Nephron progenitor cell (in vitro differentiated cells): Measurements from ENCODE around the gene GAS7.

Experiments used
- DNase-seq: peaks from one replicate; pipeline ENCODE4 v3.0.0; 2021
- H3K27ac Mint-ChIP-seq: 2 replicates; pipeline ENCODE4 v1.8.0; 2021; ENCODE audit warnings: mild to moderate bottlenecking, moderate library complexity, mixed read lengths
- H3K27me3 Mint-ChIP-seq: 2 replicates; pipeline ENCODE4 v1.8.0; 2021; ENCODE audit warnings: mild to moderate bottlenecking, low read depth, mixed read lengths; ENCODE audit not compliant: poor library complexity
- H3K36me3 Mint-ChIP-seq: 2 replicates; pipeline ENCODE4 v1.8.0; 2021; ENCODE audit warnings: low read depth, mixed read lengths
- H3K4me1 Mint-ChIP-seq: 2 replicates; pipeline ENCODE4 v1.8.0; 2021; ENCODE audit warnings: mixed read lengths
- H3K4me3 Mint-ChIP-seq: 2 replicates; pipeline ENCODE4 v1.8.0; 2021; ENCODE audit warnings: mild to moderate bottlenecking, moderate library complexity, mixed read lengths
- H3K9me3 Mint-ChIP-seq: 2 replicates; pipeline ENCODE4 v1.8.0; 2021; ENCODE audit warnings: mild to moderate bottlenecking, moderate library complexity, mixed read lengths
- CTCF ChIP-seq: fragments of 200-600 bp; sonication (generic); IDR thresholded peaks from 2 replicates; pipeline ENCODE4 v1.5.0; 2021; ENCODE audit warnings: antibody characterized with exemption

GAS7 gene

GRCh38 chr17:10217916-10218315, 19.5 kb upstream of the GAS7 start:
- Mint-ChIP-seq H3K27me3 (peaks cover 24% of the 10 kb centered on the region), H3K4me3 (no peak overlapping the region), H3K27ac (no peak overlapping the region), H3K36me3 (no peaks in the 10 kb centered on the region), H3K4me1 (peaks cover 14% of the 10 kb centered on the region), H3K9me3 (peaks cover 23% of the 10 kb centered on the region)
- DNase-seq, result no peak
- no peak for TF ChIP-seq CTCF

GRCh38 chr17:10216213-10216938, 18.0 kb upstream of the GAS7 start:
- Mint-ChIP-seq H3K4me1 (peaks cover 14% of the 10 kb centered on the region), H3K4me3 (no peak overlapping the region), H3K9me3 (peaks cover 12% of the 10 kb centered on the region), H3K27ac (no peak overlapping the region), H3K27me3 (peaks cover 21% of the 10 kb centered on the region), H3K36me3 (no peaks in the 10 kb centered on the region)
- DNase-seq, result peak; percentile 44
- TF ChIP-seq CTCF, result no peak

- no peak for DNase-seq
- no peak for TF ChIP-seq CTCF
- Mint-ChIP-seq H3K4me1 (peaks cover 14% of the 10 kb centered on the region), H3K36me3 (no peaks in the 10 kb centered on the region), H3K4me3 (no peak overlapping the region), H3K9me3 (peaks cover 12% of the 10 kb centered on the region), H3K27ac (no peak overlapping the region), H3K27me3 (peaks cover 24% of the 10 kb centered on the region)
Measured at GRCh38 chr17:10215286-10215685, 16.9 kb upstream of the GAS7 start.

GRCh38 chr17:10211666-10212065, 13.3 kb upstream of the GAS7 start:
- H3K4me3 Mint-ChIP-seq, result no peak overlapping the region
- no peak overlapping the region for H3K27ac Mint-ChIP-seq
- TF ChIP-seq CTCF, result no peak
- peaks cover 22% of the 10 kb centered on the region for H3K4me1 Mint-ChIP-seq
- H3K36me3 Mint-ChIP-seq, result no peaks in the 10 kb centered on the region
- H3K9me3 Mint-ChIP-seq, result peaks cover 9% of the 10 kb centered on the region
- peaks cover 8% of the 10 kb centered on the region for H3K27me3 Mint-ChIP-seq
- no peak for DNase-seq

- peaks cover 8% of the 10 kb centered on the region for H3K27me3 Mint-ChIP-seq
- H3K4me1 Mint-ChIP-seq, result peaks cover 13% of the 10 kb centered on the region
- no peak for DNase-seq
- H3K36me3 Mint-ChIP-seq, result peaks cover 4% of the 10 kb centered on the region
- H3K27ac Mint-ChIP-seq, result no peak overlapping the region
- H3K4me3 Mint-ChIP-seq, result no peak overlapping the region
- TF ChIP-seq CTCF, result no peak
- peaks cover 22% of the 10 kb centered on the region for H3K9me3 Mint-ChIP-seq
Measured at GRCh38 chr17:10210151-10210574, 11.8 kb upstream of the GAS7 start.

- Mint-ChIP-seq H3K4me3 (no peak overlapping the region), H3K4me1 (peaks cover 13% of the 10 kb centered on the region), H3K27me3 (peaks cover 7% of the 10 kb centered on the region), H3K9me3 (peaks cover 35% of the 10 kb centered on the region), H3K27ac (no peak overlapping the region), H3K36me3 (peaks cover 4% of the 10 kb centered on the region)
- no peak for DNase-seq
- no peak for TF ChIP-seq CTCF
Measured at GRCh38 chr17:10208604-10209193, 10.3 kb upstream of the GAS7 start.
